GM12878 (cell line): ENCODE data around the gene ELAVL4. TPM values are rescaled to one million over a fixed set of nuclear protein-coding genes. Genes with fewer than 3 reads are reported as not detected.
A peak's percentile ranks its signal among the peaks of the same experiment; 100 is the strongest.

ENCODE experiments used
- ATAC-seq: fragments of 200-7000 bp; cut with Tn5 transposase; 3 replicates; pipeline ENCODE4 v1.9.1; 2020; ENCODE audit warnings: mild to moderate bottlenecking, moderate library complexity
- BruUV-seq: library from RNA; stranded (reverse); fragments of 400-500 nt; replicated peaks from 2 replicates; lab custom pipeline; 2021; lab: Mats Ljungman, UMichigan
- CTCF ChIA-PET: fragments of 300-600 bp; sonication (Branson Sonifier 250); formaldehyde crosslinking; extraction: SDS; loops from one replicate; lab custom pipeline; 2021; ENCODE audit warnings: inconsistent platforms; lab: Yijun Ruan, JAX
- POLR2A ChIA-PET: fragments of 350-600 bp; formaldehyde crosslinking; extraction: SDS; loops from one replicate; lab custom pipeline; 2021; ENCODE audit warnings: inconsistent platforms; lab: Charles Lee
- RAD21 ChIA-PET: fragments of 300-600 bp; sonication (Branson Sonifier 250); formaldehyde crosslinking; loops from one replicate; lab custom pipeline; 2023; ENCODE audit warnings: antibody characterized with exemption; ENCODE audit not compliant: unreplicated experiment; lab: Charles Lee
- SMC1A ChIA-PET: fragments of 300-600 bp; sonication (Branson Sonifier 250); formaldehyde crosslinking; loops from one replicate; lab custom pipeline; 2023; ENCODE audit not compliant: unreplicated experiment, uncharacterized antibody; lab: Charles Lee
- DNase-seq: peaks from one replicate; pipeline ENCODE4 v3.0.0-alpha.2; 2011; ENCODE audit warnings: low read depth, low spot score
- FAIRE-seq: peaks from 3 replicates; lab custom pipeline; 2011; peaks lifted over from hg19 to GRCh38; lab: Jason Lieb, UNC
- H2AFZ ChIP-seq: 2 replicates; pipeline ENCODE4 v1.6.0; 2011; ENCODE audit warnings: low read depth, low read length, control low read depth; ENCODE audit not compliant: control insufficient read depth
- H3K27ac ChIP-seq: 2 replicates; pipeline ENCODE4 v1.5.1; 2011; ENCODE audit warnings: control low read depth; ENCODE audit not compliant: control insufficient read depth, insufficient read depth
- H3K27me3 ChIP-seq, 2 experiments: replicated peaks in 1 of 2; 2 replicates each; pipeline versions ENCODE4 v1.6.0 to v1.6.1; 2011; ENCODE audit warnings: low read length in 1 of 2; ENCODE audit not compliant: control insufficient read depth in 2 of 2, insufficient read depth in 2 of 2
- H3K36me3 ChIP-seq, 2 experiments: 2 replicates each; pipeline ENCODE4 v1.5.1; 2011; ENCODE audit warnings: low read length in 1 of 2; ENCODE audit not compliant: control insufficient read depth in 2 of 2, insufficient read depth in 2 of 2
- H3K4me1 ChIP-seq: 2 replicates; pipeline ENCODE4 v1.6.1; 2011; ENCODE audit warnings: mild to moderate bottlenecking, low read length, moderate library complexity, mixed read lengths; ENCODE audit not compliant: control insufficient read depth, insufficient read depth
- H3K4me2 ChIP-seq: 2 replicates; pipeline ENCODE4 v1.6.0; 2011; ENCODE audit warnings: control low read depth; ENCODE audit not compliant: control insufficient read depth, insufficient read depth
- H3K4me3 ChIP-seq: fragments of 200-600 bp; sonication (generic); 2 replicates; pipeline ENCODE4 v1.5.1; 2016
- H3K79me2 ChIP-seq: 2 replicates; pipeline ENCODE4 v1.6.0; 2011; ENCODE audit warnings: low read length; ENCODE audit not compliant: control insufficient read depth, insufficient read depth
- H3K9ac ChIP-seq: 2 replicates; pipeline ENCODE4 v1.8.0; 2011; ENCODE audit warnings: low read length, control low read depth, mixed read lengths; ENCODE audit not compliant: control insufficient read depth, insufficient read depth
- H3K9me3 ChIP-seq: replicated peaks from 3 replicates; pipeline ENCODE4 v1.5.1; 2011; ENCODE audit warnings: mild to moderate bottlenecking, low read length; ENCODE audit not compliant: control insufficient read depth, insufficient read depth
- H4K20me1 ChIP-seq: 2 replicates; pipeline ENCODE4 v1.6.0; 2011; ENCODE audit not compliant: control insufficient read depth, insufficient read depth
- BMI1 ChIP-seq: fragments of 450-650 bp; IDR thresholded peaks from 2 replicates; pipeline ENCODE4 v1.6.1; 2016; ENCODE audit warnings: mild to moderate bottlenecking, moderate library complexity, borderline replicate concordance
- NR2C2 ChIP-seq: IDR thresholded peaks from 2 replicates; pipeline ENCODE4 v1.6.1; 2011; ENCODE audit warnings: borderline replicate concordance, low read depth; ENCODE audit not compliant: control insufficient read depth, insufficient read length
- NR2F1 ChIP-seq: fragments of 450-650 bp; conservative IDR thresholded peaks from 2 replicates; pipeline ENCODE4 v1.6.1; 2017; ENCODE audit warnings: mild to moderate bottlenecking
- RFX5 ChIP-seq: IDR thresholded peaks from 2 replicates; pipeline ENCODE4 v1.6.1; 2011; ENCODE audit warnings: low read depth, low read length, improper control_type of control experiment
- ZZZ3 ChIP-seq: IDR thresholded peaks from 2 replicates; pipeline ENCODE4 v1.6.1; 2011; ENCODE audit warnings: low read depth; ENCODE audit not compliant: control insufficient read depth, insufficient read length
- WGBS: methylation state at CpG from one replicate; pipeline ENCODE4 v1.1.6; 2016; ENCODE audit warnings: low lambda C conversion rate; ENCODE audit not compliant: insufficient replicate concordance, insufficient coverage; ENCODE audit errors: missing lambda C conversion rate; 5-methylcytosine and 5-hydroxymethylcytosine counted together
- in situ Hi-C: fragments of 300-500 bp; cut with MboI; formaldehyde crosslinking; loops from 9 replicates; pipeline ENCODE4 v1.14.3; 2018; ENCODE audit warnings: mixed read lengths
- intact Hi-C: fragments of 100-400 bp; cut with micrococcal nuclease; formaldehyde crosslinking; loops from one replicate; pipeline ENCODE4 v1.14.2; 2022; ENCODE audit not compliant: unreplicated experiment
- polyA plus RNA-seq, 11 experiments: library from polyadenylated mRNA; depleted of rRNA in 4 of 11; unstranded in 6 of 11; stranded (reverse) in 5 of 11; fragments of >200 nt; fragmentation: Nextera tagmentation in 4 of 11; fragmentation: Illumina TruSeq in 1 of 11; extraction: Ambion mirVana in 4 of 11; extraction: Trizol in 1 of 11; gene quantifications; 1 replicate in 1 of 11; 2 replicates in 10 of 11; pipeline versions ENCODE4 v1.2.1 to v1.2.3, GENCODE V29; 2011 to 2016; ENCODE audit warnings: inconsistent platforms in 2 of 11, missing spikeins in 2 of 11, low read depth in 1 of 11
- total RNA-seq, 4 experiments: library from RNA; depleted of rRNA in 3 of 4; stranded (reverse); fragments of >200 nt in 3 of 4; fragmentation: Illumina TruSeq in 1 of 4; extraction: Trizol in 1 of 4; gene quantifications; 2 replicates each; pipeline versions ENCODE4 v1.2.1 to v1.2.3, GENCODE V29; 2013 to 2021
- TF ChIP-seq, protein P1 (sequence below): IDR thresholded peaks from 2 replicates; pipeline ENCODE4 v1.6.1; 2012; ENCODE audit warnings: mild to moderate bottlenecking, low read depth, low read length

The ELAVL4 gene
- total and polyA plus RNA-seq, 10 of the 15 experiments (the other 5 are each of a cell fraction or from before 2014, with no cell fraction given) = 0.10 to 0.53 (median 0.17) TPM; not detected in 6

DNA sequence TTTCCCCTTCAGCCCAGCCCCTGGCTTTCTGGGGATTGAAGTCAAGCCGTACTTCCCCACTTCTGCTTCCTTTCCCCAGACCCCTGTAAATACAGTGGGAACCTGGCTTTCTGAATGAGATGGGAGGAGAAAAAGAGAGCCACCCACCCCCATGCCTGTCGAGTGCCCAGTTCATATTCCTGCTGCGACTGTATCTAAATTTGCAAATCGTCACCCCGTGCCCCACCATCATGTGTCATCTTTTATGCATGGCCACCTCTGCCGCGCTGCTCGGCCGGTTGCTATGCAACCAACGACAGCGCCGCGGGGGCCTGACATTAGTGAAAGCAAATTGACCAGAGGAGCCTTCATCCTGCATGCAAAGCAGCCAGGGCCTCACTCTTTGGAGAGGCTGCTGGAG lies 143.0 kb downstream of the ELAVL4 start:
- ATAC-seq = peak; percentile 82

DNA sequence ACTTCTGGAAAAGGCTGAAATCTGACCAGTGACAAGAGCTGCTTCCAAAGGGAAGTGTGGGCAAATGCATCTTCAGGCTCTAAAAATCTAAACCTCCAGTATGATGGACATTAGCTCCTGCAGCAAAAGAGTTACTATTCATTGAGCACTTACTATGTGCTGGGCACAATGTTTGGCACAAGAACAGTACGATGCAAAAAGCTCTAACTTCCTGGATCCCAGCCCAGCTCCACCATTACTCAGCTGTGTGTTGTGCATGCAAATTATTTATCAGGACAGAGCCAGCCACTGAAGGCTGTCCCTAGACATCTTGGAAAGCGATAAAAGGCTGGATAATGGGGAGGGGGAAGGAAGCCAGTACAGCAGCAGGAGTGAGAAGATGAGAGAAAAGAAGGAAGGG lies 143.5 kb downstream of the ELAVL4 start:
- H3K79me2 ChIP-seq = no peaks in the 10 kb centered on the region
- H4K20me1 ChIP-seq = no peaks in the 10 kb centered on the region
- ATAC-seq (no peak), DNase-seq (no peak), FAIRE-seq (no peak)
- no peaks in the 10 kb centered on the region for H3K9me3 ChIP-seq
- 0% methylated on average over 2 of the region's 2 CpGs for WGBS
- H3K36me3 ChIP-seq = no peaks in the 10 kb centered on the region
- 0 out of 2 replicates have a peak, but pooled peaks cover 3% of the 10 kb centered on the region for H3K4me1 ChIP-seq
- ChIA-PET CTCF (no interaction called here), SMC1A (interaction anchor here (0.5 to 0.6 kb wide), 2 partner anchors 16 to 139 kb away, joined by 3 read pairs; no protein-coding TSS in a partner anchor), POLR2A (no interaction called here), RAD21 (no interaction called here)
- H3K4me3 ChIP-seq = no peak overlapping the region
- no peak overlapping the region for H2AFZ ChIP-seq
- H3K27me3 ChIP-seq = no peaks in the 10 kb centered on the region
- no peak overlapping the region for H3K27ac ChIP-seq
- in situ Hi-C loops = no loop called here
- no peak overlapping the region for H3K9ac ChIP-seq
- H3K4me2 ChIP-seq = peak overlapping the region; percentile 36; the same call in 1 of the 2 replicates
- intact Hi-C loops = no loop called here
- no TSS peak for BruUV-seq
- TF ChIP-seq NR2F1 (no peak), NR2C2 (no peak), ZZZ3 (no peak)
- TF ChIP-seq, protein P1, sequence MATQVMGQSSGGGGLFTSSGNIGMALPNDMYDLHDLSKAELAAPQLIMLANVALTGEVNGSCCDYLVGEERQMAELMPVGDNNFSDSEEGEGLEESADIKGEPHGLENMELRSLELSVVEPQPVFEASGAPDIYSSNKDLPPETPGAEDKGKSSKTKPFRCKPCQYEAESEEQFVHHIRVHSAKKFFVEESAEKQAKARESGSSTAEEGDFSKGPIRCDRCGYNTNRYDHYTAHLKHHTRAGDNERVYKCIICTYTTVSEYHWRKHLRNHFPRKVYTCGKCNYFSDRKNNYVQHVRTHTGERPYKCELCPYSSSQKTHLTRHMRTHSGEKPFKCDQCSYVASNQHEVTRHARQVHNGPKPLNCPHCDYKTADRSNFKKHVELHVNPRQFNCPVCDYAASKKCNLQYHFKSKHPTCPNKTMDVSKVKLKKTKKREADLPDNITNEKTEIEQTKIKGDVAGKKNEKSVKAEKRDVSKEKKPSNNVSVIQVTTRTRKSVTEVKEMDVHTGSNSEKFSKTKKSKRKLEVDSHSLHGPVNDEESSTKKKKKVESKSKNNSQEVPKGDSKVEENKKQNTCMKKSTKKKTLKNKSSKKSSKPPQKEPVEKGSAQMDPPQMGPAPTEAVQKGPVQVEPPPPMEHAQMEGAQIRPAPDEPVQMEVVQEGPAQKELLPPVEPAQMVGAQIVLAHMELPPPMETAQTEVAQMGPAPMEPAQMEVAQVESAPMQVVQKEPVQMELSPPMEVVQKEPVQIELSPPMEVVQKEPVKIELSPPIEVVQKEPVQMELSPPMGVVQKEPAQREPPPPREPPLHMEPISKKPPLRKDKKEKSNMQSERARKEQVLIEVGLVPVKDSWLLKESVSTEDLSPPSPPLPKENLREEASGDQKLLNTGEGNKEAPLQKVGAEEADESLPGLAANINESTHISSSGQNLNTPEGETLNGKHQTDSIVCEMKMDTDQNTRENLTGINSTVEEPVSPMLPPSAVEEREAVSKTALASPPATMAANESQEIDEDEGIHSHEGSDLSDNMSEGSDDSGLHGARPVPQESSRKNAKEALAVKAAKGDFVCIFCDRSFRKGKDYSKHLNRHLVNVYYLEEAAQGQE = no peak

More for the DNA sequence above, 143.0 kb downstream of the ELAVL4 start:
- Histone ChIP-seq H3K4me2 (peak overlapping the region; percentile 36; the same call in 1 of the 2 replicates), H3K79me2 (no peaks in the 10 kb centered on the region), H3K4me3 (no peak overlapping the region), H2AFZ (no peak overlapping the region), H3K9me3 (no peaks in the 10 kb centered on the region), H3K36me3 (no peaks in the 10 kb centered on the region), H3K9ac (no peak overlapping the region), H4K20me1 (no peaks in the 10 kb centered on the region), H3K27ac (no peak overlapping the region), H3K27me3 (no peaks in the 10 kb centered on the region), H3K4me1 (0 out of 2 replicates have a peak, but pooled peaks cover 3% of the 10 kb centered on the region)
- SMC1A ChIA-PET = interaction anchor here (0.5 kb wide), 1 partner anchor 139 kb away, joined by 3 read pairs; no protein-coding TSS in a partner anchor
- POLR2A ChIA-PET = no interaction called here
- RAD21 ChIA-PET = no interaction called here
- intact Hi-C loops (no loop called here), in situ Hi-C loops (no loop called here)
- FAIRE-seq (no peak), DNase-seq (no peak)
- TF ChIP-seq BMI1 = peak; percentile 55
- TF ChIP-seq RFX5 = no peak
- CTCF ChIA-PET = no interaction called here
- BruUV-seq = no TSS peak
- 2% methylated on average over 12 of the region's 13 CpGs for WGBS
